ENCODE measurements around the gene OSCP1.

Gene OSCP1

DNA sequence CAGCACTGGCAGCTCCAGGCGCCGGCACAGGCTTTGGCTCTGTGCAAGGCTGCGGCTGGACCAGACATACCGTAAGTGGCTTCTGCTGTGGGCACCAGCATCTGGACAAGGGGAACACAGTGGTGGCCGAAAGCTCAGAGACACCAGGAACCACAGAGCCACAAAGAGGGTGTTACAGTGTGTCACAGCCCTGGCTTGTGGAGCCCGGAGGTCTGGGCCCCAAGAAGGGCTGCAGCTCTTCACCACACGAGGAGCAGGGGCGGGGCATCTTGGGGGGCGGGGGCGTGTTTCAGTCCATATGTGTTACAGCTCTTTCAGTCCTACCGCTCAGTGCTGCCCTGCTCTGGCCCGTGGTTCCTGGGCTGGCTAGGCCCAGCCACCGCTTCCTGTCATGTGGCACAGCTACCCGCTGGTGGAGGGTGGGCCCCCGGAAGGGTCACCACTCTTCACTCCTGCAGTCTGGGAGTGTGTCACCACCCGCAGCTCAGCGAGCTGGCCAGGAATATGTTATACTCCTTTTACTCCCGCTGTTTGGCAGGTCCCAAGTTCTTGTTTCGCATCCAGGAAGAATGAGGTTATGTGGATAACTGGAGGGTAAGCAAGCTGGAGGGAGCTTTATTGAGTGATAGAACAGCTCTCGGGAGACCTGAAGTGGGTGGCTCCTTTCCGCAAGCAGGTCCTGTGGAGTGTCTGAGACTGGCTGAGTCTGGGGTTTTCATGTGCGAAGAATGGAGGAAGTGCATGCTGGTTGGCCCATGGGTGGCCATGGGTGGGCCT, 49.2 kb downstream of the OSCP1 start:
- peak in 2 of 4 experiments; percentile 8 to 13 for DNase-seq

DNA sequence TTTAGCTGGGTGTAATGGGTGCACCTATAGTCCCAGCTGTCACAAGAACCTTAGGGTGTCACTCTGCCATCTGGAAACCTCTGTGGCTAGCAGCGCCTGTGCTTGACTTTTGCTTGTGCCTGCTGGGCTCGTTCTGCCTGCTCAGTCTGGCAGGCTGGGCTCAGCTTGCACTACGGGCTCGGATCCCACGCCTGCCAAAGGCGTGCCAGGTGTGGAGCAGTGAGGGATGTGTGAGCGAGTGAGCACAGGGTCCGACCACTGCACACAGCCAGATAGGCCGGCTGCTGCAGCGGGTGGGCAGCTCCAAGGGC, 49.8 kb downstream of the OSCP1 start:
- no peak for DNase-seq

DNA sequence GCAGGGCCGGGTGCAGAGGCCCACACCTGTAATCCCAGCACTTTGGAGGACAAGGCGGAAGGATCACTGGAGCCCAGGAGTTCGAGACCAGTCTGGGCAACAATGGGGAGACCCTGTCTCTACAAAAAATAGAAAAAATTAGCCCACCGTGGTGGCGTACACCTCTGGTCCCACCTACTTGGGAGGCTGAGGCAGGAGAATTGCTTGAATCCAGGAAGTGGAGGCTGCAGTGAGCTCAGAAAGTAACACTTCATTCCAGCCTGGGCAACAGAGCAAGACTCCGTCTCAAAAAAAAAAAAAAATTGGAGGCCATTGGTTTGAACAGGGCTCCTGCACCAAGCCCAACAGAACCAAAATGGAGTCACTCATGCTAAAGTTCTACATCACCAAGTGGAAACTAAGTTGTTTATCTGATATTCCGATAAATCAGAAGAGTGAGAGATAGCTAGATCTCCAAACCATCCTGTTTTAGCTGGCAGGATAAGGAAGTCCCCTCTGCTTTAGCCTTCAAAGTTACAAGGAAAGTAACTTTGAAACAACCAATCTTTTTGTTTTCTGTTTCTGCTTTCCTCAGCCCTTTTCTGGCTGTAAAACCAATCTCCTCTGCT, 51.8 kb downstream of the OSCP1 start:
- DNase-seq: no peak

DNA sequence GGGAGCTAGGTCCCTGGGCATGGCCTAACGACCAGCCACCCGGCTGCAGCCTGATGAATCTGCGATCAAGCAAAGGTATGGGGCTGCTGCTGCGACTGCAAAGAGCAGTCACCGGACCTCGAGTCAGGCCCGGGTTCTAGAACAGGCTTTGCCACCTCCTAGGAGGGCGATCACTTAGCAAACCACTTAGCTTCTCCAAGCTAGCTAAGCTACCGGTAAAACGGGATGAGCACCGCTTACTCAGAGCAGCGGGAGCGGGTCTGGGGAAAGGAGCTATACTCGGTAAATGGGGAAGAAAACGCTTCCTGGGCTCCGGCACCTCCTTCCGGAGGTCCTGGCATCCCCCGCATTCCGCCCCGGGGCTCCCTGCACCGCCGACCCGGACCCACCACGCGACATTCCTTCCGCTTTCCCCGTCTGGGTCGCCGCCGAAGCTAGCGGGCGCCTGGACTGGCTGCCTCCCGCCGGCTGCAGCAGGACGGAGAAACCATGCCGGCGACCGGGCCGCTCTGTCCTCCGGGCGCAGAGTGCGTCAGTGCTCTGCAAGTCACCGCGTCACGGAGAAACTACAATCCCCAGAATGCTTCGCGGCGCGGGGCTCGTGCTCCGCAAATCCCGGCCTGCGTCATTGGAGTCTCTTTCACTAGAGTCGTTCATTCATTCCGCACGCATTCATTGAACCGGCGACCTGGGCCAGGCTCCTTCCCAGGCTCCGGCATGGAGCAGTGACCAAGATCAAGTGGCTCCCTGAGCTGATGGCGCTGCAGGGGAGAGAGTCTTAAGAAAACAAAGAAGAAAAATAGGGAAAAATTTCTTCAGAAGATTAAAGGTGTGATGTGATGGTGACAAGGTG, 52.6 kb downstream of the OSCP1 start, which contains the start of gene LSM10:
Gene LSM10 (minus strand): TSS at position 531 of the 853 bp plus-strand sequence. CDS start 3,779 bp downstream, outside the sequence.
- DNase-seq: peak; percentile 74 to 81 (median 80)

DNA sequence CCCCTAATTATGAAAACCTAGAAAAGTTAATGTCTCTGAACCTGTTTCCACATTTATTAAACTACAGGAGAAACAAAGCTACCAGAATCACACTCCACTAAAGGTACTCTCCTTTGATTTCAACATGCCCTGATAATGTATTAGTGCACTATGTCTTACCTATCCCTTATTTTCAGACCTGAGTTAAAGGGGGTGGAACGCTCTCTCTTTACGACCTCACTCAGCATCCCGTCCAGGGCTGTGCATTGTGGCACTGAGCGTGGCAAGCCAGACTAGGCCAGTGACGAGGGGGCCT, 53.2 kb downstream of the OSCP1 start:
- DNase-seq: no peak

DNA sequence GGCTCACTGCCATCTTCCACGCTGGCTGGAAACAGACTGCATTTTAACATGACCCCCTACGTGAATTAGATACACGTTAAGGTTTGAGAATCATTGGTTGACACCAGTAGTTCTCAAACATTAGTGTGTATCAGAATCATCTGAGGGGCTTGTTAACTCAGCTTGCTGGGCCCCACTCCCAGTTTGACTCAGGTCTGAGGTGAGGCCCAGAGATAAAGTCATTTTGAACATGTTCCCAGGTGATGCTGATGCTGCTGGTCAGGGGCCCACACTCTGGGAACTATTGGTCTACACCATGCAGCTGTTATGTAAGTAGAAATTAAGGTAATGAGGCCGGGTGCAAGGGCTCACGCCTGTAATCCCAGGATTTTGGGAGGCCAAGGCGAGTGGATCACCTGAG, 53.9 kb downstream of the OSCP1 start:
- DNase-seq: no peak

DNA sequence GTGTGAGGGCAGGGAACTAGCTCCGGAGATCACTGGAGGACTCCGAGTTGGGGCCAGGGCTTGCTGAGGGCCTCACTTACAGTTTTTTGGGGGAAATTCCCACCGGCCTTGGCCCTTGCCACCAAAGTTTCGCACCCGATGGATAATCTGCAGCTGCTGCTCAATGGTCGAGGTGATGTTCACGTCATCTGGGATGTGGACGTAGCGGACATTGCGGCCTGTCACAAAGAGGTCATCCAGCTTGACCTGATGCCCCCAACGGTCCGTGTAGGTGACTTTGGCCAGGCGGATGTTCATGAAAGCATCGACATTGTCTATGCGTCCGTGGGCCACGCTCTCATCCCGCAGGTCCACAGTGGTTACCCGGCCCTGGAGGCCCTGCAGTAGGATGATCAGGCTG, 56.6 kb downstream of the OSCP1 start:
- DNase-seq: no peak

DNA sequence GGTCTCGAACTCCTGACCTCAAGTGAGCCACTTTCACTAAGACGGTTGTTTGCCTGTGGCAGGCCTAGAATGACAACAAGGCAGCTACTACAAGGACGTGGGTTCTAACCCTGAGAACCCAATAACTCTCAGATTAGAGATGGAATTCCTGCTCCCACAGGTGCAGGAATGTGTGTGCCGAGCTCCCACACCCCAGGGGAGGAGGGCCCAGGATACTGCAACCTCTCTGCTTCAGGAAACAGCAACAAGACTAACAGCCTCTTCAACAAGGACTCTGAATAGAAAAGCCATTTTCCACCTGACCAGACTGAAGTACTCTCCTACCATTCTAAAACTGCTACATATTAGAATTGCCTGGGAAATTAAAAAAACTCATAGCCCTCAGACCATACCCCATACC, 57.4 kb downstream of the OSCP1 start:
- no peak for DNase-seq

DNA sequence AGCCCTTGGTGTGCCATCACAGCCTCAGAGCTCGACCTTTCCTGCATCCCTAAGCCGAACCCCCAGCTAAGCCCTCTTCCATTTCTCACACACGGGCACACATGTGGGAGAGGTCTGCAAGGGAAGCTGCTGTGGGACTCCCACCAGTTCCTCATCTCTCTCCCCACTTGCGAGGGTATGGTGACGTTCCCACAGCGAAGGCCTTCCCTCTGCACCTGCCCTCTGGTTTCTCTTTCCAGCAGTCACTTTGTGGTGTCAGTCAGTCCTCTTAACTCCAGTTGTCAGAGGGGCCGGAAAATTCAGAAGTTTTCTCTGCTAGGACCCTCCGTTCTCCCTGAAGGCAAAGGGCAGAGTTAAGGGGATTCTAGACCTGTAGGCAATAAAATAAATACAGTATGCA, 59.0 kb downstream of the OSCP1 start:
- no peak for DNase-seq

DNA sequence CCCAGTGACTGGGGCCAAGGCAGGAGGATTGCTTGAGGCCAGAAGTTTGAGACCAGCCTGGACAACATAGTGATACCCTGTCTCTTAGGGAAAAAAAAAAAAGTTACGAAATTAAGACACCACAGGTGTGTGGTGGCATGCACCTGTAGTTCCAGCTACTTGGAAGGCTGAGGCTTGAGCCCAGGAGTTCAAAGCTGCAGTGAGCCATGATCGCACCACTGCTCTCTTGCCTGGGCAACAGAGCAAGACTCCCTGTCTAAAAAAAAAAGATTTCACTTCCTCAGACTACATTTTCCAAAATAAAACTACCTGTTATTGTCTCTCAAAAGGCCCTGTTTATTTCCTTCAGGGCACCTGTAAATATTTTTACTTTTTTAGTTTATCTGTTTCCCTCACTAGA, 59.8 kb downstream of the OSCP1 start:
- no peak for DNase-seq

DNA sequence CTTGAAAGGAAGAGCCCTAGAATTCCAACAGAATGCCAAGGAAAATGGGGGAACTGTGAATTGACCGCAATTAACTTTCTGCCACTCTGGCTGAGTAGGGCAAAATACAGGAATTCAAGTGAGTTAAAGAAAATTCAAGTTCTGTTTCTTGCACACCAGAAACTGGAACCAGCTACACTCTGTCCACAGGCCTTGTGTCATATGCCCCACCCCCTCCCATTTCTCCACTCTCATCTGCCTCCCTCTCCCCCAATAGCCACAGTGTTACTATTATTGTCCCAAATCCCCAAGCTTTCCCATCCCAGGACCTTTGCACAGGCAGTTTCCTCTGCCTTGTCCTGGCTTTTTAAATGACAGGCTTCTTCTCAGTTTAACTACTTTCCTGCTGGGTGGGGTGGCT, 60.3 kb downstream of the OSCP1 start:
- no peak for DNase-seq

DNA sequence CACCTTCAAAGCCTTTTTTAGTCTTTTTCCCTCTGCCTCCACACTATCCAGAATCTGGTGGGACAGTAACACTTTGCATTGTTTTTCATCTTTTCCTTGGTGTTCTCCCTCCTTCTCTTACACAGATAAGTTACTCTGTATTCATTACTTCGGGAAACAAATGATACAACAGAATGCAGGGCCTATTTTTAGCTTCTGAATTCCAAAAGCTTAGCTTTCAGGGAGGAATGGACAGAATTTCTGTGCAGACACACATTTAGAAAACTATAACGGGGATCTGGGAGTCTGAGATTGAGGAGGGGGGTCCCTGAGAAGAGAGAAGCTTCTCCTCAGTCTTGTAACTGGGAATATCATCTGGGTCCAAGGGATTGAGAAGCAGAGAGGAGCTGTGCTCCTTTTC, 61.0 kb downstream of the OSCP1 start:
- no peak for DNase-seq

DNA sequence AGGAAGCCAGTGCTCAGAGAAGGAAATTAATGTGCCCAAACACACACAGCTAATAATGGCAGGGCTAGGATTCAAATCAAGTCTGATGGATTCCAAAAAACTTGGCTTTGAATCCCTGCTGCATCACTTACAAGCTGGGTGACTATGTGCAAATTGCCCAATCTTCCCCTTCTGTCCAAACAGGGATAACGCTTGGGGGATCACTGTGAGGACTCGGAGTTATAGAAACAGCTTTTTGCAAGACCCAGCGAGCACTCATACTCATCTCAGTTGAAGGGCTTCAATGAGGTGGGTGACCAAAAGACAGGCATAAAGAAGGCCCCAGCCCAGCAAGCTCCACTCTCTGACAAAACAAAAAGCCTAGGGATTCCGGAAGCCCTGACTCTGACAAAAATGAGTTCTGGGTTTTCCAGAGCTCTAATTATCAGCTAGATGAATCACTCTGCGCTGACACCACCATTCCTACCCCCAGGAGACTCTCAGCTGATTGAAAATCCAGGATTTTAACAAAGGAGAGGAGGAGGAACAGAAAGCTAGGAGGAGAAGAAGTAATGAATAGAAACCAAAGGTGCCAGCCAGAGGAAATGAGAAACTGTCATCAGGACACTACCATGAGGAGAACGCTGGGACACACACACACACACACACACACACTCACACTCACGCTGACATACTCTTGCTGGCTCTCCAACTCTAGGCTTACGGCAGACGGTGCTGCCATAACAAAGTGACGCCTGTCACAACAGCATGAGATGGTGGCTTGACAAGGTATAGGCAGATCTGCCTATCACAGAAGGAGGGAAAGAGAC, 62.9 kb downstream of the OSCP1 start:
- DNase-seq: no peak

DNA sequence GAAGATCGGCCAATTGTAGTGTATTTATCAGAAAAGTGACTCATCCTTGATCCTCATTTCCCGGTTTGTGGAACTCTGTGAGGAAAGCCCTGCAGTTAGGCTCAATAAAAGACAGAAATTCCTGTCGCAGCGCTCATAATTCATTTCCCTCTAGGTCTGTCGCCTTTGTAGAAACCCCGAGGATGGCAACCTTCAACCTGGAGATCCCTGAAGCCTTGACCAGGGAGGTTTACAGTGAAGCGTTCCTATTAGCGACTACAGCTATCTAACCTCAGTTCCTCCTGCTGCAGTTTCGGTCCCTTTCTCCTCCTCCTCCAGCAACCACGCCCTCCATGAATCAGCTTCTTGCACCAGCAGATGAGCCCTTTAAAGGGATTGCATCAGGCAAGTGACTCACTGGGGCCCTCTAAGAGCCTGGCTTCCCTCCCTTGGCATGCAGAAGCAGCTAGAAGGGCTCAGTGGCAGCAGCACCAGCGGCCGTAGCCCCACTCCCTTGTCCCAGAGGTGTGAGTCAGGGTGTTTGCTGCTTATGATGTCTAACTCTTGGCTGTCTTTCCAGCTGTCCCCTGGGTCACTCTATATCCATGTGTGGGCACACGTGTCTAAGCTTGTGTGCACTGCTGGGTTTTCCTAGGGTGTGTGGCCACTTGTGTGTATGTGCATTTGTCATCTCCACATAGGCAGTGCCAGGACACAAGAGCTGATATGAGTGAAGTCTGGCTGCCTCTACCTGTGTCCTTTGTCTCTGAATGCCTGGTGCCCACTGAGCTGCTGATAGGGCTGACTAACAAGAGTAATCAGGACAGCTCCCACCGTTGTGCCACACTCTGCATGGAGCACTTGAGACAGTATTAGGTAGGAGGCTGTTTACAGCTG, 63.7 kb downstream of the OSCP1 start:
- DNase-seq: peak; percentile 67 to 77 (median 74)

DNA sequence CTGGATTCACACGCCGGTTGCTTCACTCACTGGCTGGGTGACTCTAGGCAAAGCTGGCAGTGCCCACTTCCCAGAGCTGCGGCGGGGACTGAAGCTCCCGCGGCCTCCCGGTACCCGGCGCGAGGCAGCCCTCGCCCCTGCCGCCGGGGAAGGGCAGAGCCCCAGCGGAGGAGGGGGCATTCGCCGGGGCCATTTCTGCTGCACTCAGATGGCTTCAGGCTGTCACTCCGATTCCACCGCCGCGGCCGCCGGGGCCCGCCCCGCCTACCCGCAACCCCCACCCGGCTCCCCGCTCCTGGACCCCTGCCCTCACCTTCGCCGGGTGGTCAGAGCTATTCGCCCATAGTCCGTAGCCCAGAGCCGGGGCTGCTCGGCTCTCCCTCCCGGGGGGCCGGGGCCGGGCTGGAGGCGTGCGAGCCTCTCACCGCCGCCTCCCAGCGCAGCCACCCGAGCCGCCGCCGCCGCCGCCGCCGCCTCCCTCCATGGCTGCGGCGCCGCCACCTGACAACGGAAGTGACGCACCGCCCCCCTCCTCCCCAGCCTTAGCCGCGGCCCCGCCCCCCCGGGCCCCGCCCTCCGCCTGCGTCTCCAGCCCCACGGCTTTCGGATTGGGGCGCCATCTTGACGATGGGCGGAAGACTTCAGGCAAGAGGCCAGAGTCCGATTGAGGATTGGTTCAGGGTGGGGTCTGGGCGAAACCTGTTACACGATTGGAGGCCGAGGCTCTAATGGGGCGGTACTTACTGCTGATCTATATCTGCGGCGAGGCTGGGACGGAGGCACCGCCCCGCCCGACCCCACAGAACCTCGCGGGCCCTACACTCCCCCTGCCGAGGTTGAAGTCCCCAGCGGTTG, 64.6 kb downstream of the OSCP1 start, which contains the start of gene STK40:
Gene STK40 (minus strand): TSS at position 515 of the 855 bp plus-strand sequence. CDS start 24,592 bp downstream, outside the sequence.
- DNase-seq: peak; percentile 96 to 99 (median 96)

DNA sequence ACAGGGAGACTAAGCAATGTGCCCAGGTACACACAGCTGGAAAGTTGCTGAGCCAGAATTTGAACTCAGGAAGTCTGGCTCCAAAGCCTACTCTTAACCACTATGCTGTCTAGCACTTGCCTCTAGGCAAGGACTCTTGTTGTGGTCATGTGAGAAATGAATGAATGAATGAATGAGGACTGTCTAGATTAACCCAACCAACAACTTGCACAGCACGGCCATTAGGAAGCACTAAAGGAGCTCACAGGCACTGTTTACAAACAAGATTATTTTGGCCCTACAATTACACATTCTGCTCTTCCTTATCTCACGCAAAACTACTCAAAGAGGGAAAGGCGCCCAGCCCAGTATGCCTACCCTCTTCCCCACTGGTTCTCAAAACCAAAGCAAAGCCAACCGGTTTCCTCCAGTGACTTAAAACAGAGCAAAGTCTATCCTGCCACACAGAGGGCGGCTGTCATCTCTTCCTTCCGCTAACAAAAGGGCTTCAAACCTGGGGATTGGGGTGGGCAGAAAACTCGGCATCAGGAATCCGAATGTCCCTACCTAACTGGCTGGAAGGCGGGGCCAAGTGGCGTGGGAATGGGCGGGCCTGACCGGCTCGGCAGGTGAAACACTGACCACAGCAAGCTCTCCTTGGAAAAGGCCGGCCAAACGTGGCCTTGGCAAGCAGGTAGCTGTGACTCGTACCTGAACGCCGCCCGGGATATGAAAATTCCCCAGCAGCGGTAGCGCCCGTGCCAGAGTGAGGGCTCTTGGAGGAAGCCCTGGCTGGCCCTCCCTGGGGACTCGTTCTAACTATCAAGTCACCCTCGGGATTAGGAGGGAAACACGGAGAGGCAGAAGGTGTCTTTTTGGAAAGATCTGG, 65.5 kb downstream of the OSCP1 start:
- DNase-seq: no peak

DNA sequence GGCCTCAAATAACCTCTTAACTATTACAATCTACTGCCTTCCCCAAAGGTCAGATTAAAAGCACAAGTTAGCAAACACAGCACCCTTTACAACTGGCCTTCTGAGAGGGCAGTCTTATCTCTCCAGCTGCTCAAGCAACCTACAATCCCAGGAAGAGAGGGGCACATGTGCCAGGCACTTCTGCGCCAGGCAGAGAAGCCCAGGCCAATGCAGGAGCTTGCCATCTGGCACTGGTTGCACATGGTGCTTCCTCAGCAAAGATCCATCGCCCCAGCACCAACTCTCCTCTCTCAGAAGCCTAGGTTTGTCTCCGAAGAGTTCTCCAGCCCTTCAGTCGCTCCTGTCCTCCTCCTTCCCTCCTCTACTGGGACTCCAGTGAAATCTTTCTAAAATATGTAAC, 67.0 kb downstream of the OSCP1 start:
- DNase-seq: no peak

DNA sequence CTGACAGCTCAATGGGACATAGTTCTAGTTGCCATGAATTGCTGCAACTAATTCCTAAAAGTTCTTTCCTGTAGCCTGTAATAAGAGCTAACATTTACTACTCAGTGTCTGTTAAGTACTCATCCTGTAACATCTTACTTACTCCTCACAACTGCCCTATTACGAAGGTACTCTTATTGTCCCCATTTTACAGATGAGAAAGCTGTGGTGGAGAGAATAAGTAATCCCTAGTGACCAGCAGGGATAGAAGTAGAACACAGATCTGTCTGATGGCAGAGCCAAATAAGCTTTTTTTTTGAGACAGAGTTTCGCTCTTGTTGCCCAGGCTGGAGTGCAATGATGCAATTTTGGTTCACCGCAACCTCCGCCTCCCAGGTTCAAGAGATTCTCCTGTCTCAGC, 67.6 kb downstream of the OSCP1 start:
- no peak for DNase-seq

DNA sequence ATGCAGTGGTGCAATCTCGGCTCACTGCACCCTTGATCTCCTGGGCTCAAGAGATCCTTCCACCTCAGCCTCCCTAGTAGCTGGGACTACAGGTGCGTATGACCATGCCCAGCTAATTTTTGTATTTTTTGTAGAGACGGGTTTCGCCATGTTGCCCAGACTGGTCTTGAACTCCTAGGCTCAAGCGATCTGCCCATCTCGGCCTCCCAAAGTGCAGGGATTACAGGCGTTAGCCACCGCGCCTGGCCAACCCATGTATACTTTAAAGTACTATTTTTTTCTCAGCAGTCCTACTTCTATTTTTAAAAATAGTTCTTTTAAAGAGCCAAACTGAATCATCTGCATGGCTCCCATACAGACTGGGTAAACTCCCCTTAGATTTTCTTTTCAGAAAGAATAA, 68.0 kb downstream of the OSCP1 start:
- DNase-seq: no peak

DNA sequence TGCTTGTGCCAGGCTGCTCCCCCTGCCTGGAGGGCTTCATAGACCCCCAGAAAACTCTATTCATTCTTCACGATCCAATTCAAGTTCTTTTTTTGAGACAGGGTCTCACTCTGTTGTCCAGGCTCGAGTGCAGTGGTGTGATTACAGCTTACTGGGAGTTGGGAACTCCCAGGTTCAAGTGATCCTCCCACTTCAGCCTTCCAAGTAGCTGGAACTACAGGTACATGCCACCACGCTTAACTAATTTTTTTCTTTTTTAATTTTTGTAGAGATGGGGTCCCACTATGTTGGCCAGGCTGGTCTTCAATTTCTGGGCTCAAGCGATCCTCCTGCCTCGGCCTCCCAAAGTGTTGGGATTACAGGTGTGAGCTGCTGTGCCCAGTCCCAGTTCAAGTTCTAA, 68.8 kb downstream of the OSCP1 start:
- no peak for DNase-seq
